ENCODE results near the gene CDC20. TPM values are rescaled to one million over a fixed set of nuclear protein-coding genes. Genes with fewer than 3 reads are reported as not detected.

CDC20 gene
- total RNA-seq, 1 experiment from 2014 or later: 349 TPM

DNA sequence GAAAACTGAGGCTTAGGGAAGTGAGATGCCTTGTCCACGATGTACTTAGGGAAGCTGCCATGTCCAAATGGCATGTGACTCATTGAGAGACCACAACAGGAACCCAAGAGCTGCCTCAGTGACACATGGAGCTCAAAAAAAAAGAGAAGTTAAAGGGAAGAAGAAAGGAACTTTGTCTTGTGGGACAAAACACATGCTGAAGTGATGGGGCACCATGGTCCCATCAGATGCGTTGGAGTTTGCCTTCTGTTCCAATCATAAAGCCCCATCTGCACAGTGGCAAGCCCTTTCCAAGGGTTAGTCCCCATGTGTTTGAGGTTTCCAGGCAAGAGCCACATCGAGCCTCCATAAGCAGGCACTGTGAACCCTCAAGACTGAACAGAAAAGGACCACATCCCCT is 22.8 kb downstream of the CDC20 start:
- no peaks in the 10 kb centered on the region for H4K20me1 ChIP-seq (ENCODE audit: low read length)
- peaks cover 28% of the 10 kb centered on the region for H3K36me3 ChIP-seq (ENCODE audit: low read depth, low read length)
- BruUV-seq (replicated peaks): no TSS peak
- no peak overlapping the region for H3K4me2 ChIP-seq (ENCODE audit: low read length)
- H3K9me3 ChIP-seq (ENCODE audit: low read length): no peaks in the 10 kb centered on the region
- H3K27me3 ChIP-seq (ENCODE audit: low read length): no peaks in the 10 kb centered on the region
- H3K9me2 ChIP-seq (replicated peaks; ENCODE audit: low read length): no peaks in the 10 kb centered on the region
- H2AFZ ChIP-seq (ENCODE audit: low read length): no peak overlapping the region
- CTCF ChIA-PET: no interaction called here
- ATAC-seq: no peak
- intact Hi-C loops (cut with micrococcal nuclease): loop anchor here (2.0 kb wide), 1 partner anchor 155 kb away; no protein-coding TSS in a partner anchor
- DNase-seq: no peak
- POLR2A ChIA-PET (ENCODE audit: unreplicated experiment): interaction anchor here (0.6 kb wide), 1 partner anchor 146 kb away, joined by 12 read pairs; no protein-coding TSS in a partner anchor
- H3K4me3 ChIP-seq (ENCODE audit: low read length): no peak overlapping the region
- no peak overlapping the region for H3K9ac ChIP-seq (ENCODE audit: low read length)
- H3F3A ChIP-seq (ENCODE audit: low read length, unreplicated experiment): no peaks in the 10 kb centered on the region
- H3K27ac ChIP-seq (ENCODE audit: low read length): no peak overlapping the region
- peaks cover under 1% of the 10 kb centered on the region; the same call in 1 of the 2 replicates for H3K79me2 ChIP-seq (ENCODE audit: low read length)
- no peaks in the 10 kb centered on the region for H3K4me1 ChIP-seq (ENCODE audit: insufficient read depth, low read length)
- no peak for TF ChIP-seq EZH2phosphoT487 (IDR thresholded peaks at IDR 0.05; ENCODE audit: borderline replicate concordance, low read length)
- TF ChIP-seq, protein P1, sequence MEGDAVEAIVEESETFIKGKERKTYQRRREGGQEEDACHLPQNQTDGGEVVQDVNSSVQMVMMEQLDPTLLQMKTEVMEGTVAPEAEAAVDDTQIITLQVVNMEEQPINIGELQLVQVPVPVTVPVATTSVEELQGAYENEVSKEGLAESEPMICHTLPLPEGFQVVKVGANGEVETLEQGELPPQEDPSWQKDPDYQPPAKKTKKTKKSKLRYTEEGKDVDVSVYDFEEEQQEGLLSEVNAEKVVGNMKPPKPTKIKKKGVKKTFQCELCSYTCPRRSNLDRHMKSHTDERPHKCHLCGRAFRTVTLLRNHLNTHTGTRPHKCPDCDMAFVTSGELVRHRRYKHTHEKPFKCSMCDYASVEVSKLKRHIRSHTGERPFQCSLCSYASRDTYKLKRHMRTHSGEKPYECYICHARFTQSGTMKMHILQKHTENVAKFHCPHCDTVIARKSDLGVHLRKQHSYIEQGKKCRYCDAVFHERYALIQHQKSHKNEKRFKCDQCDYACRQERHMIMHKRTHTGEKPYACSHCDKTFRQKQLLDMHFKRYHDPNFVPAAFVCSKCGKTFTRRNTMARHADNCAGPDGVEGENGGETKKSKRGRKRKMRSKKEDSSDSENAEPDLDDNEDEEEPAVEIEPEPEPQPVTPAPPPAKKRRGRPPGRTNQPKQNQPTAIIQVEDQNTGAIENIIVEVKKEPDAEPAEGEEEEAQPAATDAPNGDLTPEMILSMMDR (conservative IDR thresholded peaks at IDR 0.05; ENCODE audit: low read depth, low read length): no peak
- TF ChIP-seq EZH2 (IDR thresholded peaks at IDR 0.05; ENCODE audit: low read length, unreplicated experiment): no peak

DNA sequence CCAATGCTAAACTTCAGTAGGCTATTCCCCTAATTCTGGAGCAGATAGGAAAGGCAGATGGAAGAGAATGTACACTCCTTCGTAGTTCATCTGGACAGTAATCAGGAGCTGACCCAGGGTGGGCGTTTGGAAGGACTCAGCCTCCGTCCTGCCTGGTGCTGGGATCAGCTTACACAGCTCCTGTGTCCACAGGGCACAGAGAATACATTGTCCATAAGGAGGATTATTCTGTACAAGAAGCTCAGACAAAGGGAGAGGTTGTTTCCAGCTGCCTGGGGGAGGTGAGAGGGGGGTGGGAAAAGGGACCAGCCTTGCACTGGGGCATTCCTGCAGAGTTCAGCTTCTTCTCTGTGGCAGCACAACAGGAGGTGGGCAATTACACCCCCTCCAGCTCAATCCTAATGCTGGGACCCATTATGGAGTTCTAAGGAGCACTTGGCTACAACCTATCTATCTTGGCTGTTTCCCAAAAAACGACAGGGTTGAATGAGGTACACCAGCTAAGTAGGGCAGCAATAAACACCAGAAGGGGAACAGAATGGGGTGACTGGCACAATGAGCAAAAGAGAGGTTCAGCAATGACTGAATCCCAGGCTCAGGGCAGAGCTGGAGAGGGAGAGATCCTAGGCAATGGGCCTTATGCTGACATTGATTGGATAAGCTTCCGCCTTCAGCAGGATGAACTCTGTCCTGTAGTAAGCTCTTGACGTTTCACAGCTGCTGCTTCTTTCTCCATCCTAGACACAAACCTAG is 23.4 kb downstream of the CDC20 start:
- no peaks in the 10 kb centered on the region for H3K27me3 ChIP-seq (ENCODE audit: low read length)
- peaks cover 6% of the 10 kb centered on the region for H3K79me2 ChIP-seq (ENCODE audit: low read length)
- H3K4me3 ChIP-seq (ENCODE audit: low read length): no peak overlapping the region
- no TSS peak for BruUV-seq (replicated peaks)
- no peak overlapping the region for H3K4me2 ChIP-seq (ENCODE audit: low read length)
- intact Hi-C loops (cut with micrococcal nuclease): loop anchor here (2.0 kb wide), 1 partner anchor 155 kb away; no protein-coding TSS in a partner anchor
- H3K9me3 ChIP-seq (ENCODE audit: low read length): no peaks in the 10 kb centered on the region
- H4K20me1 ChIP-seq (ENCODE audit: low read length): no peaks in the 10 kb centered on the region
- no peak overlapping the region for H3K27ac ChIP-seq (ENCODE audit: low read length)
- peaks cover 33% of the 10 kb centered on the region for H3K36me3 ChIP-seq (ENCODE audit: low read depth, low read length)
- no peak overlapping the region for H3K9ac ChIP-seq (ENCODE audit: low read length)
- no peaks in the 10 kb centered on the region for H3F3A ChIP-seq (ENCODE audit: low read length, unreplicated experiment)
- TF ChIP-seq EZH2phosphoT487 (IDR thresholded peaks at IDR 0.05; ENCODE audit: borderline replicate concordance, low read length) (no peak), EZH2 (IDR thresholded peaks at IDR 0.05; ENCODE audit: low read length, unreplicated experiment) (no peak)
- TF ChIP-seq, protein P1 (conservative IDR thresholded peaks at IDR 0.05; ENCODE audit: low read depth, low read length): no peak
- CTCF ChIA-PET: no interaction called here
- H3K4me1 ChIP-seq (ENCODE audit: insufficient read depth, low read length): no peaks in the 10 kb centered on the region
- H2AFZ ChIP-seq (ENCODE audit: low read length): no peak overlapping the region
- POLR2A ChIA-PET (ENCODE audit: unreplicated experiment): interaction anchor here (0.6 kb wide), 1 partner anchor 147 kb away, joined by 12 read pairs; no protein-coding TSS in a partner anchor
- no peak for ATAC-seq
- no peaks in the 10 kb centered on the region for H3K9me2 ChIP-seq (replicated peaks; ENCODE audit: low read length)
- no peak for DNase-seq

- intact Hi-C loops (cut with micrococcal nuclease): loop anchor here (2.0 kb wide), 1 partner anchor 157 kb away; no protein-coding TSS in a partner anchor
- Histone ChIP-seq H3K9me2 (replicated peaks; ENCODE audit: low read length) (no peaks in the 10 kb centered on the region), H2AFZ (ENCODE audit: low read length) (no peak overlapping the region), H3K27me3 (ENCODE audit: low read length) (no peaks in the 10 kb centered on the region), H3K9ac (ENCODE audit: low read length) (no peak overlapping the region), H3K4me2 (ENCODE audit: low read length) (no peak overlapping the region), H3K79me2 (ENCODE audit: low read length) (peaks cover 19% of the 10 kb centered on the region), H3F3A (ENCODE audit: low read length, unreplicated experiment) (no peaks in the 10 kb centered on the region), H4K20me1 (ENCODE audit: low read length) (peaks cover 7% of the 10 kb centered on the region; the same call in 1 of the 2 replicates), H3K4me1 (ENCODE audit: insufficient read depth, low read length) (peaks cover 9% of the 10 kb centered on the region), H3K27ac (ENCODE audit: low read length) (no peak overlapping the region), H3K9me3 (ENCODE audit: low read length) (no peaks in the 10 kb centered on the region), H3K4me3 (ENCODE audit: low read length) (no peak overlapping the region), H3K36me3 (ENCODE audit: low read depth, low read length) (peaks cover 39% of the 10 kb centered on the region)
- ChIA-PET POLR2A (ENCODE audit: unreplicated experiment) (interaction anchor here (0.6 kb wide), 1 partner anchor 17 kb away, joined by 4 read pairs; no protein-coding TSS in a partner anchor), CTCF (interaction anchor here (0.6 to 1.3 kb wide), 6 partner anchors 25 to 460 kb away, joined by 3 to 9 read pairs (median 4); partner anchors contain the start of genes CDC20, CFAP57 and EBNA1BP2)
- ATAC-seq: peak; percentile 53
- peak; percentile 60 for DNase-seq
- no peak for TF ChIP-seq EZH2phosphoT487 (IDR thresholded peaks at IDR 0.05; ENCODE audit: borderline replicate concordance, low read length)
- TF ChIP-seq, protein P1 (conservative IDR thresholded peaks at IDR 0.05; ENCODE audit: low read depth, low read length): peak; percentile 61
- TF ChIP-seq EZH2 (IDR thresholded peaks at IDR 0.05; ENCODE audit: low read length, unreplicated experiment): no peak
- no TSS peak for BruUV-seq (replicated peaks)
These were observed 24.7 kb downstream of the CDC20 start for GRCh38 chr1:43383449-43383848.
